ENCODE measurements around the gene E2F1.

DNA sequence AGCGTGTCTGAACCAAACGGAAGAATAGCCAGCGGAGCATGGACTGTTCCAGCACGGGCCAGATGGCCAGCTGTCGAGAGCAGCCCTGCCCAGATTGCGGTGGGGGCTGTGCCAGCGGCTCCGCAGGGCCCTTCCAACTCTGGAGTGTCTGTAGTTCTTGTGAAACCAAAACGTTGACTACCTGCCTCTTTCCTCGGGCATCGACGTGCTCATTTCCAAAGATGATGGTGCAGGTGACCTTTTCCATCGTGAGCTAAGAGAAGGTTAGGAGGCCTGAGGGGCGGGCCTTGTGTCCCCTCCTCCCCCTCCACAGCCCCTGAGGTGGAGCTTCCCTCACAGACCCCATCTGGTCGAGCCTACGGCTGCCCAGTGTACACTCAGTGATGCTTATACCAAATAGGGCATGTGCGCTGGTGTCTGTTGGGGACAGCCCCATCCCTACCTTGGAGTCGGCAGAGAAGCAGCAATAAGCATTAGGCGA lies 36.9 kb downstream of the E2F1 start:
- TF ChIP-seq, protein P1, sequence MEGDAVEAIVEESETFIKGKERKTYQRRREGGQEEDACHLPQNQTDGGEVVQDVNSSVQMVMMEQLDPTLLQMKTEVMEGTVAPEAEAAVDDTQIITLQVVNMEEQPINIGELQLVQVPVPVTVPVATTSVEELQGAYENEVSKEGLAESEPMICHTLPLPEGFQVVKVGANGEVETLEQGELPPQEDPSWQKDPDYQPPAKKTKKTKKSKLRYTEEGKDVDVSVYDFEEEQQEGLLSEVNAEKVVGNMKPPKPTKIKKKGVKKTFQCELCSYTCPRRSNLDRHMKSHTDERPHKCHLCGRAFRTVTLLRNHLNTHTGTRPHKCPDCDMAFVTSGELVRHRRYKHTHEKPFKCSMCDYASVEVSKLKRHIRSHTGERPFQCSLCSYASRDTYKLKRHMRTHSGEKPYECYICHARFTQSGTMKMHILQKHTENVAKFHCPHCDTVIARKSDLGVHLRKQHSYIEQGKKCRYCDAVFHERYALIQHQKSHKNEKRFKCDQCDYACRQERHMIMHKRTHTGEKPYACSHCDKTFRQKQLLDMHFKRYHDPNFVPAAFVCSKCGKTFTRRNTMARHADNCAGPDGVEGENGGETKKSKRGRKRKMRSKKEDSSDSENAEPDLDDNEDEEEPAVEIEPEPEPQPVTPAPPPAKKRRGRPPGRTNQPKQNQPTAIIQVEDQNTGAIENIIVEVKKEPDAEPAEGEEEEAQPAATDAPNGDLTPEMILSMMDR (IDR thresholded peaks at IDR 0.05), result no peak
- no peak for TF ChIP-seq POLR2A (IDR thresholded peaks at IDR 0.05)

Data from esophagus squamous epithelium (tissue), 4 donors.